IPS-NIHi11 (cell line): ENCODE measurements around the gene NFIB.

ENCODE experiments used
- DNase-seq: peaks from one replicate; pipeline ENCODE4 v3.0.0; 2012; ENCODE audit warnings: mixed read lengths, low spot score

NFIB gene

GRCh38 chr9:14304259-14304658, 9.7 kb downstream of the NFIB start:
- no peak for DNase-seq

GRCh38 chr9:14303521-14303920, 10.4 kb downstream of the NFIB start:
- DNase-seq: no peak

GRCh38 chr9:14303100-14303499, 10.8 kb downstream of the NFIB start:
- DNase-seq: no peak

GRCh38 chr9:14302405-14302804, 11.5 kb downstream of the NFIB start:
- no peak for DNase-seq

DNA sequence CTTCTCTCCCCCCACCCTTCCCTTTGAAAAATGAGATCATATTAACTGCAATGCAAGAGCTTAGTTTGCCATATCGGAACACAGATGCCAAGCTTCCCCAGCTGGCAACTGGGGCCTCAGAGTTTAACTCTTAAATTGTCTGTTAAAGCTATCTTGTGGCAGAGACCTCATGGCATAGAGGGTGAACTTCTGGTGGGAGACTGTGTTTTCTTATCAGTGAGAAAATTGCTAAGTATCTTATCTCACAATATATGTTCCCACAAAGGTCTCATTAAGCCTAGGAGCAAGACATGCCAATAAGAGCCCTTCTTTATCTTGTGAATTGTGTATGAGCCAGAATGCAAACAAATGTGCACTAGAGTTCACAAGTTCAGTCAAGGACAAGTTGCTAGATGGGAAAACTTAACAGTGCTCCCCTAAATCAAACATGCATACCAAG, 12.3 kb downstream of the NFIB start:
- no peak for DNase-seq

GRCh38 chr9:14301006-14301405, 12.9 kb downstream of the NFIB start:
- no peak for DNase-seq

DNA sequence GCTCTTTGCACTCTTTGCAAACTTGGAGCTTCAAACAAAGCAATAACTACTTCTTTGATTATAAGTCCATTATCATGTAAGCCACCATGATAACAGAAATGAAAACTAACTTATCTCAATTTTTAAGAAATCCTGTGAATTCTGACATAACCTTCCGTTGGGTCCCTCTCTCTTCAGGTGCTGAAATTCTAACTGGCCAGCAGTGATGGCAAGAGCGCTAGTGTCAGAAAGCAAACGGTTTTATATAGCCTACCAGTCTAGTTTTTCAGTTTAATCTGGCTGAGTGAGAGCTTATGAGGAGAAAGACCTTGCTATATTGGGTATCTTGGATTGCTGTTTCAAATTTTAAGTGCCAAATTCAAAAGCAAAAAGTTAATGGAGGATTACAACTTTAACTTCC, 13.4 kb downstream of the NFIB start:
- DNase-seq: no peak

DNA sequence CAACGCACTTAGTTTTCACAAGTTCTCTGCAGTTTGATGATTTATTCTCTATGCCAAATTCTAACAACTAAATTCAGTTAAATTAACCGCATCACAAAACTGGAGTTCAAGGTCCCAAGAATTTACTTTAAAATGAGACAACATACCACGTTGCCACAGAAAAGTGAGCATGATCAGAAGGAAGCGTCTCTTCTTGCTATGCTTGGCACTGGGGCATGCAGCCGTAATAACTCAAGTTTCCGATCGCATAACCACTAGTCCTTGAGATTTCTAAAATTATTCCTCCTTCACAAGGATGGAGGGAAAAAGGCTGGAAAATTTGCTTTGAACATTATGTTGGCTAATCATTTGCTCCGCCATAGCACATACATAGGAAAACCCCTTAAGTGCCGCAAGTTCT, 13.9 kb downstream of the NFIB start:
- DNase-seq: no peak

GRCh38 chr9:14298601-14299022, 15.3 kb downstream of the NFIB start:
- no peak for DNase-seq

DNA sequence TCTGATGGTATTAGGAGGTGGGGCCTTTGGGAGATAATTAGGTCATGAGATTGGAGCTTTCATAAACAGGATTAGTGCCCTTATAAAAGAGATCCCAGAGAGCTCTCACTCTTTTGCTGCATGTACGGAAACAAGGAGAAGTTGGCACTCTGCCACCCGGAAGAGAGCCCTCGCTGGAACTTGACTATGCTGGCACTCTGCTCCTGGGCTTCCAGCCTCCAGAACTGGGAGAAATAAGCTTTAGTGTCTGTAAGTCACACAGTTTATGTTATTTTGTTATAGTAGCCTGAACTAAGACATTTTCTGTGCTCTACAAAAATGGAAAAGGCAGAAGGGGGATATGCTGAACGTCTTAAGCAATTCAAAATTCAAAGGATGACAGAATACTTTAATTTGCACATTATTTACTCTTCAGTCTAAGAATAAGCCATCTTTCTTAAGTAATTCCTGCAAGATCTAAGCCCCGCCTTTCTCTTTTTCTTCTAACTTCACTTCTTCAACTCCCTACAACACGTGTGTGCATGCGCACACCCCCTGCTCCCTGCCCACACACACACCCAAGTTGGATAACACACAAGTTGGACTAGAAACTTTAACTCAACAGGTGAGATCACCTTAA, 17.3 kb downstream of the NFIB start:
- DNase-seq: no peak

GRCh38 chr9:14294659-14295058, 19.3 kb downstream of the NFIB start:
- DNase-seq: no peak

DNA sequence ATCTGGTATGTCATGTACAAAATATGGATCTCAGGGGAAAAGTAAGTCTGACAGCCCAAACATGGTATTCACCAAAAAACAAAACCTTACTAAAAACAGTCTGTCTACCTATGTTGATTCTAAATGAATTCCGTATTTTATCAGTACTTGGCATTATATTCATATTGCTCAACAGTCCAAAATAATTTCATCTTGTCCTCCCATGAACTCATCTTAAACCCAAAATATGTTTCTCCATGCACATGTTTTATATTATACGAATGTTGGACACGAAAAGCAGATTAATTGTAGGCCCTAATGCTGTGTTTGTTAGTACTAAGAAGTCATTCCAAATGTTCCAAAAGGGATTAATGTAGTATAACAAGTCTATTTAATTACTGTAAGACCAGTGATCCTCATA, 20.1 kb downstream of the NFIB start:
- no peak for DNase-seq

- DNase-seq: no peak
Measured at GRCh38 chr9:14292181-14292739, 21.7 kb downstream of the NFIB start.

DNA sequence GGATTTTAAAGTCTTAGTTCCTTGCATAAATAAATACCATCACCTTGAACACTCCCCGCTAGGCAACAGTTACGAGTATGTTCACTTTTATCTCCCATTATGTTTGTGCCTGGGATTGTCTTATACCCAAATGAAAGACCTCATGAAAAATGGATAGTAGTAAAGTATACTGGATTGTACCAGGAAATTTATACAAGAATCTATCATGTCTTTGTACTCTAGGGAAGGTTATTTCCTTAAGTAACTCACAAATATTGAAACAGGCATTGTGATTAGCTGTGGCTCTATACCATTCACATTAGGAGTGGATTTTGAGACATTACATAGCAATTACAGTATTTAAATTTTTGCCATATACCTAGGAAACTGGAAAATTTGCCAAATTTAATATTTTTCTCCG, 24.0 kb downstream of the NFIB start:
- no peak for DNase-seq

- DNase-seq: no peak
Measured at GRCh38 chr9:14288433-14288832, 25.5 kb downstream of the NFIB start.

- DNase-seq: no peak
Measured at GRCh38 chr9:14286121-14286520, 27.8 kb downstream of the NFIB start.

DNA sequence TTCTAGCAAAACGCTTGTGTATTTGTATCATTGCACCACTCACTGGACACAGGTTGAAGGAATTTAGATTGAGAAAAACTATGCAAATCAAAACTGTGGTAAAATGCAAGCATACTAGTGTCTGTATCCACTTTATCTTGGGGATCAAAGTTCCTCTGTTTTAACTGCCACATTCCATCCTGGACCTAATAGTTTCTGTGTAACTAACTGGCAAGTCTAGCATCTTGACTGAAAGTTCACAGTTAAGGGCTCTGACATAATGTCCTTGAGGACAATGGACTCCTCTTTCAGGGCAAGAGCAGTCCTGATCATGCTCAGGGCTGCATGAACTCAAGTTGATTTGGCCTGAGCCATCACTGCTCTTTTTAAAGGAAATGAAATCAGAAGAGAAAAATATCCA, 30.7 kb downstream of the NFIB start:
- DNase-seq: no peak

DNA sequence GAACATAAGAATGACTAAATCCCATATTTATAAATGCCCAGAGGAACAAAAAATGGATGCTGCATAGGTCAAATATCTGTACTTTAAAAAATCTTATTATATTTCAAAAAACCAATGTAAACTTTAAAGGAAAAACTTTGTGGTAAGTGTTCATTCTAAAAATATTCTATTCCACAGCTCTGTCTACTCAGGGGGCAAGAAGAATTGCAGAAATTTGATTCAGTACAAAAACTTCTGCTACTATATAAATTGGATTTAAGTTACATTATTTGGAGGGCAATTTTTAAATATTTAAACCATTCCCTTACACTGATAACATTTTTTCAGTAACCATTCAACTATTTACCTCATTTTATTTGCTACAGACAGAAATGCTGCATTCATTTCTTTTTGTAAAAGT, 32.1 kb downstream of the NFIB start:
- no peak for DNase-seq

- no peak for DNase-seq
Measured at GRCh38 chr9:14281136-14281795, 32.7 kb downstream of the NFIB start.

GRCh38 chr9:14279671-14280070, 34.3 kb downstream of the NFIB start:
- DNase-seq: no peak

DNA sequence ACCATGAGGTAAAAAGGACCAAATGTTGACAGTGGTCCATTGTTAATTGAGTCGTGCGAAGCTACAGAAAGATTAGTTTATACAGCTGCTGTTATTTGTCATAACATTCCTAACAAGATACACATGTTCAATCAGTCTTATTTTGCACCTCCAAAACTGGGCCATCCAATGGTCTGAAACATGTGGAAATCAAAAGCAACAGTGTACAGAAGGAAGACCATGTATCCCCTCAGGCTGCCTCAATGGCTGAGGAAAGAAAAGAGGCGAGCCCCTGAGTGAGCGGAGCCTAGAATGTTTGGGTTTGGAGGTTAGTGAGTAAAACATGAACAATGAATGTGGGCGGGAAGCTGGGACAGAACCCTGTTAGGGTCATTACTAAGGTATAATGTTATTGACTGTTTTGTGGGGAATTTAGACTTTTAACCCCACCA, 35.6 kb downstream of the NFIB start:
- no peak for DNase-seq

DNA sequence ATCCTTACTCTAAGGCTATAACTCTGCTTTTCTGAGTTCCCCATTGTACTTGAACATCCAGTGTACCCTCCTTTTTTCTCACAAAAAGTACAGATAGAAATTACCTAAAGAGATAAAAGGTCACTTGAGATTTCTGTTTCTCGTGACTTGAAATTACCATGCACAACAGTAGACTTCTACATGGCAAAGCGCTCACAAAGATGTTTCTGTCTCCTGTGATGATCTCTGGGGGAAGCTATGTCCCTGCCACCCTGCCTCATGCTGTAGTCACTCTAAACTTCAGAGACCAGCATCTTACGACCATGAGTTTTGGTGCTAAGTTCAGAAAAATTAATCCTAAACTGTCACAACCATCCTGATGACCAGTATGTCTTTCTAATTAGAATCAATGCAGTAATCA, 36.2 kb downstream of the NFIB start:
- no peak for DNase-seq

GRCh38 chr9:14277244-14277643, 36.7 kb downstream of the NFIB start:
- DNase-seq: no peak

- DNase-seq: no peak
Measured at GRCh38 chr9:14275331-14275730, 38.6 kb downstream of the NFIB start.
